Testis (tissue), 3 donors: ENCODE measurements around the gene GNAI3. TPM values are rescaled to one million over a fixed set of nuclear protein-coding genes. Genes with fewer than 3 reads are reported as not detected.

Experiments
- DNase-seq: peaks from one replicate; pipeline ENCODE4 v3.0.0-alpha.2; 2019
- H3K27ac ChIP-seq, 2 donors: fragments of 200-600 bp; sonication (generic); one replicate each; pipeline ENCODE4 v1.5.1; 2019
- H3K27me3 ChIP-seq: fragments of 200-600 bp; sonication (generic); one replicate; pipeline ENCODE4 v1.5.1; 2019
- H3K36me3 ChIP-seq: fragments of 200-600 bp; sonication (generic); one replicate; pipeline ENCODE4 v1.5.1; 2017; ENCODE audit warnings: low read depth; ENCODE audit errors: missing control alignments
- H3K4me1 ChIP-seq: fragments of 200-600 bp; sonication (generic); one replicate; pipeline ENCODE4 v1.5.1; 2019
- H3K4me3 ChIP-seq, 2 donors: fragments of 200-600 bp; sonication (generic); one replicate each; pipeline ENCODE4 v1.5.1; 2017 to 2019
- H3K9me3 ChIP-seq: fragments of 200-600 bp; sonication (generic); one replicate; pipeline ENCODE4 v1.5.1; 2017
- CTCF ChIP-seq, 3 experiments: fragments of 450-650 bp in 2 of 3; fragments of 200-600 bp in 1 of 3; sonication (generic) in 1 of 3; IDR thresholded peaks; one replicate each; pipeline ENCODE4 v1.5.1; 2016 to 2019; ENCODE audit warnings: antibody characterized with exemption in 3 of 3, mild to moderate bottlenecking in 2 of 3, moderate library complexity in 1 of 3
- POLR2A ChIP-seq: fragments of 450-650 bp; IDR thresholded peaks from one replicate; pipeline ENCODE4 v1.6.1; 2017; ENCODE audit warnings: antibody characterized with exemption, mild to moderate bottlenecking, moderate library complexity
- WGBS, 2 donors: methylation state at CpG; one replicate each; pipeline ENCODE4 v1.1.5; 2018; 5-methylcytosine and 5-hydroxymethylcytosine counted together
- intact Hi-C: fragments of 100-400 bp; cut with DNase I; formaldehyde crosslinking; loops from one replicate; pipeline ENCODE4 v1.15.1; 2023; ENCODE audit warnings: low total_unique reads
- microRNA counts, 2 donors: library from miRNA; unstranded; fragments of <30 nt; microRNA quantifications; one replicate each; lab custom pipeline; 2016
- polyA plus RNA-seq: library from polyadenylated mRNA; stranded (reverse); fragments of 350-450 nt; fragmentation: Illumina TruSeq; extraction: RNeasy Lipid Tissue Mini Kit (QIAGEN cat#74804); gene quantifications from one replicate; pipeline ENCODE4 v1.2.3, GENCODE V29; 2014; ENCODE audit warnings: low read depth, low replicate concordance; ENCODE audit not compliant: insufficient read depth
- small RNA-seq, 2 donors: library from RNA; depleted of rRNA; stranded (forward); fragments of <200 nt; gene quantifications; one replicate each; pipeline ENCODE3, GENCODE V24; 2016
- total RNA-seq, 2 donors: library from RNA; depleted of rRNA; stranded (reverse); fragments of >200 nt; gene quantifications; one replicate each; pipeline ENCODE4 v1.2.3, GENCODE V29; 2016

GNAI3 gene
- total and polyA plus RNA-seq, 3 donors from 2014 or later: 5.7 to 5.9 (median 5.8) TPM

GRCh38 chr1:109667452-109668122 is 119.2 kb downstream of the GNAI3 start, which contains the start of gene GSTM2:
GSTM2 (plus strand) TSS chr1:109668057; CDS start chr1:109668116, 59 bp downstream.
- intact Hi-C loops: no loop called here
- Histone ChIP-seq H3K27me3 (no peaks in the 10 kb centered on the region), H3K36me3 (no peaks in the 10 kb centered on the region), H3K9me3 (no peaks in the 10 kb centered on the region), H3K4me3 (peak within 1 kb of the TSS; percentile 52 to 74), H3K27ac (no peak within 1 kb of the TSS), H3K4me1 (peaks cover 10% of the 10 kb centered on the region)
- peak; percentile 6 for TF ChIP-seq POLR2A
- TF ChIP-seq CTCF (IDR thresholded peaks at IDR 0.05): no peak
- WGBS, 2 donors: 5 to 11% methylated on average over 13 to 22 of the region's 22 CpGs
- DNase-seq: peak; percentile 93

MicroRNAs within 50 kb of the gene (microRNA counts, 767-probe panel; counts per million panel counts)
- 2,360 to 6,406 counts per million in 2 donors for microRNA hsa-miR-197-3p (lab: Ali Mortazavi, UCI)

Small RNAs within 50 kb of the gene (small RNA-seq; reads per million reads assigned to genes)
- 0 reads per million in 2 donors for gene RNU6V

Other genes starting within 250 kb of the GNAI3 start
- gene MYBPHL, start 241.6 kb upstream of the GNAI3 start, total RNA-seq: under 1 TPM in 1 of 2 donors, not detected in 1; 0.99 TPM
- gene MYBPHL, start 241.6 kb upstream of the GNAI3 start, polyA plus RNA-seq: 1.5 TPM
- 100 to 1,000 TPM; 174 to 212 TPM for gene SORT1, start 150.7 kb upstream of the GNAI3 start, total RNA-seq
- gene SORT1, start 150.7 kb upstream of the GNAI3 start, polyA plus RNA-seq: 110 TPM
- gene PSMA5, start 122.2 kb upstream of the GNAI3 start, total RNA-seq: 10 to 100 TPM; 30.9 to 56.9 TPM
- 72.0 TPM for gene PSMA5, start 122.2 kb upstream of the GNAI3 start, polyA plus RNA-seq
- gene SYPL2, start 82.1 kb upstream of the GNAI3 start, total RNA-seq: 10 to 100 TPM; 46.1 to 67.5 TPM
- gene SYPL2, start 82.1 kb upstream of the GNAI3 start, polyA plus RNA-seq: 29.7 TPM
- gene ATXN7L2, start 64.7 kb upstream of the GNAI3 start, total RNA-seq: 10 to 100 TPM; 40.9 to 55.2 TPM
- gene ATXN7L2, start 64.7 kb upstream of the GNAI3 start, polyA plus RNA-seq: 28.7 TPM
- gene CYB561D1, start 54.5 kb upstream of the GNAI3 start, total RNA-seq: 10 to 100 TPM in 1 of 2 donors, 1 to 10 TPM in 1; 8.0 to 11.5 TPM
- gene CYB561D1, start 54.5 kb upstream of the GNAI3 start, polyA plus RNA-seq: 8.0 TPM
- 1 to 10 TPM; 5.1 to 6.0 TPM for gene AMIGO1, start 38.9 kb upstream of the GNAI3 start, total RNA-seq
- gene AMIGO1, start 38.9 kb upstream of the GNAI3 start, polyA plus RNA-seq: 6.7 TPM
- 1 to 10 TPM; 2.5 to 4.1 TPM for gene GPR61, start 8.7 kb upstream of the GNAI3 start, total RNA-seq
- 0.91 TPM for gene GPR61, start 8.7 kb upstream of the GNAI3 start, polyA plus RNA-seq
- 1 to 10 TPM; 2.8 to 3.0 TPM for gene GNAT2, start 71.0 kb downstream of the GNAI3 start, total RNA-seq
- 4.1 TPM for gene GNAT2, start 71.0 kb downstream of the GNAI3 start, polyA plus RNA-seq
- 10 to 100 TPM; 54.4 to 54.5 TPM for gene AMPD2, start 71.2 kb downstream of the GNAI3 start, total RNA-seq
- gene AMPD2, start 71.2 kb downstream of the GNAI3 start, polyA plus RNA-seq: 35.0 TPM
- 10 to 100 TPM; 58.6 to 61.8 TPM for gene GSTM4, start 107.5 kb downstream of the GNAI3 start, total RNA-seq
- gene GSTM4, start 107.5 kb downstream of the GNAI3 start, polyA plus RNA-seq: 42.0 TPM
- gene GSTM2, start 119.4 kb downstream of the GNAI3 start, total RNA-seq: 100 to 1,000 TPM in 1 of 2 donors, 10 to 100 TPM in 1; 83.2 to 131 TPM
- 68.0 TPM for gene GSTM2, start 119.4 kb downstream of the GNAI3 start, polyA plus RNA-seq
- gene GSTM1, start 139.2 kb downstream of the GNAI3 start, total RNA-seq: not detected
- not detected for gene GSTM1, start 139.2 kb downstream of the GNAI3 start, polyA plus RNA-seq
- 1 to 10 TPM; 5.5 to 6.5 TPM for gene GSTM5, start 163.6 kb downstream of the GNAI3 start, total RNA-seq
- 10.6 TPM for gene GSTM5, start 163.6 kb downstream of the GNAI3 start, polyA plus RNA-seq
- 100 to 1,000 TPM; 748 to 769 TPM for gene GSTM3, start 192.4 kb downstream of the GNAI3 start, total RNA-seq
- gene GSTM3, start 192.4 kb downstream of the GNAI3 start, polyA plus RNA-seq: 1,464 TPM
- gene EPS8L3, start 215.3 kb downstream of the GNAI3 start, total RNA-seq: 1 to 10 TPM; 3.3 to 7.2 TPM
- 7.7 TPM for gene EPS8L3, start 215.3 kb downstream of the GNAI3 start, polyA plus RNA-seq